ENCODE data around the gene FERMT2.

FERMT2 gene

DNA sequence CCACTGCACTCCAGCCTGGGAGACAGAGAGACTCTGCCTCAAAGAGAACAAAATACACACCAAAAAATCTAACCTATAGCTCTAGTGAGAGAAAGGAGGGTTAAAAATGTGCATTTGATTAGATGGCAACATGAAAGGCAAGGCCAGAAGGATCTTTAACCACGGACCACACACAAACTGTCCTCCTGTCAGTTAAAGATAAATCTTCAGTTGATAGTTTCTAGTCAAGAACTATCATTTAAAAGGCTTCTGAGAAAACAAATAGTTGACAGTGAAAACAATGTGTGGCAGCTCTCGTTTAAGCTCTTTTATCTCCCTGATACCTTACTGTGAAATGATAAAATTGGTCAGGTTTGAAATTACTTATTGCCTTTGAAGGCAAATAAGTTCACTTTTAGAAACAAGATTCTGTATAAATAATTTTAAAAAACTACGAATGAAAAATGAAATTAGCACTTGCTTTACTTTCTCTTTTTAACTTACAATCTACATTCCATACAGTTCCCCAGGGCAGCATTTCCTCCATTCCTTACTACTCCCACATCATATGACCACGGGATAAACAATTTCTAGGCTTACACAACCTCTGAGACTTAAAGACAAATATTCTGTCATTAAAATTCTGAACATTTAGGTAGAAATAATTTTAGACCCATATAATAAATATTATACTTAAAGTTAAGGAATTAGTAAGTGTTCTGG, 88.1 kb downstream of the FERMT2 start:
- DNase-seq (ENCODE audit: low spot score), result no peak

DNA sequence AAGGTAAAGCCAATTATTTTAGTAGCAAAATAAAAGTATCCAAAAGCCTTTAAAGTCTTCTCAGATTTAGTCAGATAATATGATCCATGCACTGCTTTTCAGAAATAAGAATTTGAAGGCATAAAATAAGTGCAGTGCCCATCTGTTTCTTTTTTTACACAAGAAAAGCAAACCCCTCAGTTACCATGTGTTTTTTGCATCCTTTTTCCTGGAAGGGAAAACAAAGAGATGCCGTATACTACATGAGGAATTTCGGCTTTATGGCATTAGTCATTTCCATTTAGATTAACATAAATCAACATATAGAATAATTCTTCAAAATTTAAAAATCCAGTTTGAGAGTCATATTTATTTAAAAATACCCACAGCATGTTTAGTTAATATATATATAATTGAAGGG, 89.4 kb downstream of the FERMT2 start:
- DNase-seq (ENCODE audit: low spot score), result no peak

DNA sequence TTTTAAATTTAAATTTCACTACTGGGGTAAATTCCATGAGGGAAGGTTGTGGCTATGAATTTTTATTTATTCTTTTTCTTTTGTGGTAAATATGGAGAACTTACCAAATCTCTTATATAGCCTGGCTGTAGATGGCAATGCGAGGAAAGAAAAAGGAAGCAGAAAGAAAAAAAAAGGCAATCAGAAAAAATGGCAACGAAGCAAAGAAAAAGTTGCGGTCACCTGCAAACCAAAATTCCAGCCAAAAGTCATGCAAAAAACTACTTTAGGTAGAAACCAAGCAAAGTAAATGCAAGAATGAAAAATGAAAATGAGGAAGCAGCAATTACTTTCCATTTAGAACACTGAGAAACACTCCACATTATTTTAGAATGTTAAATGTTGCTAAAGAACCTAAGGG, 89.9 kb downstream of the FERMT2 start:
- no peak for DNase-seq (ENCODE audit: low spot score)

DNA sequence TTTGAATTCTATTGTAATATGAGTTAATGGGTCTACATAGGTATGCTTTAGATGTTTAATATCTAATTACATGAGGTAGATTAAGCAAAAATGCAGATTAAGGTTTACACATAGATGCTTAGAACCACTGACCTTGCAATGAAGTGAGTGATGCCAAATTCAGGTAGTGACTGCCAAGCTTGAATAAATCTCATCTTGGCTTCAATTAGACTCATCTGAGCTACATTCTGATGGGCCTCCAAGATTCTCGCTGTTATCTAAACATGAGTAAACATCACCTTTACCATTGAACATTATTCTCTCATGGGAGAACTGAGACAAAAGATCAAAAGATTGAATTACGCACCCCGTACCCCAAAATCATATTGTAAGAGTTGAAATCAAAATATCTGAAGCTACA, 90.6 kb downstream of the FERMT2 start:
- no peak for DNase-seq (ENCODE audit: low spot score)

DNA sequence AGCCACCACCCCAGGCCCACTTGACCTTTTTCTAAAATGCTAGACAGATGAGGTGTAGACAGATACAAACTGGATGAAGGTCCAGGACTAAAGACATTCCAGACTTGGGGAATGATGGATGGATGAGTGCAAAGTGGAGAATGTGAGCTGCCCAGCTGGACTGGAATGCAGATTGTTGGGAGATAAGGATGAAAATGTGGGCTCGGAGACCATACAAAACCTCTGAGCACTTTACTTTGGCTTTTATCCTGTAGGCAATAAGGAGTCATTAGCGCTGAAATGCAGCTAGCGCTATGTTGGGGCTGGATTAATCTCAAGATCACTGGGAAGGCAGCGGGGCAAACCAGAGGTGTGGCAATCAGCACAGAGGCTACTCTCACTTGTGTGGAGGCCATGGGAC, 94.7 kb downstream of the FERMT2 start:
- DNase-seq (ENCODE audit: low spot score), result no peak

DNA sequence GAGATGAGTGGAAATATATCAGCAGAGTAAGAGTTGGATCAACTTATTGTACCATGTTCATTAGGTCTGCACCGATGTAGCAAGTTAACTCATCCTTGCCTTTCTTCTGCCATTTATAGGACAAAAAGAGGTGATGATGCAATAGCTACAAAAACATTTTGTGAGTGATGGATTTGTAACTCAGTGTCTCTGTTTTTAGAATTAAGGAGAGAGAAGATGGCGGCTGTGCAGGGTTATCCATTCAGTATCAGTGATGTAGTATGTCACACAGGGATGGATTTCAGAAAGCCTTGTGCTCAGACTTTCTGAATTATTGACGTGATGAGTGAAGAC, 97.4 kb downstream of the FERMT2 start:
- no peak for DNase-seq (ENCODE audit: low spot score)

DNA sequence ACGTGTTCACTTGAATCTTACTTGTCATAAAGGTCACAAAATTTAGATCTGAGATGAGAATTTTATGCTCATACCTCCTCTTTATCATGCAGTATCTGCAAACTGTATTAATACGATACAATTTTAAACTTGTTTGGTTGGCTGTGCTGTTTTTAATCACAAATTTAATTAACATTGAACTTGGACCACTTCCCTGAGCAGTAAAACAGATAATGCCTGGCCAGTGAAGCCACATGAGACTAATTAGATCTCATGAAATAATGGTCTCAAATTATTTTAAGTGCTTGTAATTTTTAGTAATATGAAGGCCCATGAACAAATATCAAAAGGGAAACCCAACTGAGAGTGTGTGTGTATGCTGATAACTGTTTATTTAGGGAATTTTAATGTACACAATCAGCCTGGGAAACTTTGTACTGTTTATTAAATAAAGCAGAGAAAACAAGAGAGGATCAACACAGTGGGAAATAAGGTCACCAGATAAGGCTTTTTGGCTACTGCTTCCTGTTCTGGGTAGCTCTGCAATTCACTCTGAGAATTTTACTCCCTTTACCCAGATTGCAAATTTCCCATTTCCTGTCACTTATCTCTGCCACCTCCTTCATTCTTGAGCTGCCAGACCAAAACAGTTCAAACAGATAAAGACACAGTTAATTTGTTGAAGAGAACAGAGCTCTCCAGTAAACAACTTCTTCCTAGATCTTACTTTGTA, 97.9 kb downstream of the FERMT2 start:
- no peak for DNase-seq (ENCODE audit: low spot score)

DNA sequence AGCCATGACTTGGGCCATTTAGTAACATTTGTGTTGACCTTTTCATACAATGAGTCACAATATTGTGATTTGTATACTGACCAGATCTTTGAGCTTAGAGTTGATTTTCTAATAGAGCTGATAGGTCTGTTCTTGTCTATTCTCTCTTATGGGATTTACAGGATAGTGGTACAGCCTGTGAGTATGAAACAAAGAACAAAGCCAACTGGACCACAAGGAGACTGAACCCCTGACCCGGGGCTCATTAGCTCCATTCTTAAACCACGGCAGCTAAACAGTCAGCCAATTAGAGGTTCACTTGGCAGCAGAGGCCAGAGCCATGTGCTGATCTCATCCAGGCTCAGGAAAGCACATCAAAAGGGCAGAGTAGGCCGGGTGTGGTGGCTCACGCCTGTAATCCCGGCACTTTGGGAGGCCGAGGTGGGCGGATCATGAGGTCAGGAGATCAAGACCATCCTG, 100.4 kb downstream of the FERMT2 start:
- no peak for DNase-seq (ENCODE audit: low spot score)

DNA sequence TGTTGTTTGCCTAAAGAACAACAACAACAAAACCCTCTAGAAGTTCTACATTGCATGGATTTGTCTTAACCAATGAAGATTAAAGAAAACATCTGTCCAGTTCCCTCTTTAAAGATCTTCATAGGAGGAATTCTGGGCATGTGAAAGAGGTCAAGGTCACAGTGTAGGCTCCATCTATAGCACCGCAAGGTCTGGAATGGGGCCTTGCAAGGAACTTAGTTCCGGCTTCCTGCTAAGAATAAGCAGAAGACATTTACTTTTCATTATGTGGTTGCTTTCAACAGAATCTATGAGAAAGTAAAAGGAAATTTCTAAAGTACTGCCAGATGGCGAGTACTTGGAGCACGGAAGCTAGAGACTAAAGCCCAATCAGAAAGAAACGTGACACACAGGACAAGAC, 102.2 kb downstream of the FERMT2 start:
- no peak for DNase-seq (ENCODE audit: low spot score)

DNA sequence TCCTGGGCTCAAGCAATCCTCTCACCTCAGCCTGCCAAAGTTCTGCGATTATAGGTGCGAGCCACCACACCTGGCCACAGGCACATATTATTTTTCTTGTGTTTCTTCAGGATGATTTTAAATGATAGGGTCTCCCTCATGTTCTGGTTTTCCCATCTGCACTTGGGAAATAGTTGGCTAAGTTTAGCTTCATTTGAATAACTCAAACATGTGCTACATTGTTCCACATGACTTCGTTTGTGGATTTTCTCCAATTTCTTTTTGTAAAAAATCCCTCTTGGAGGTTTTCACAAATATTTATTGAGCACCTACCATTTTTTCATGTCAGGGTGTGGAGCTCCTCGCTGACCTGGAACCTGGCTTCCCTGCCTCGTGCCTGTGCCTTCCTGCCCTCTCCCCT, 104.3 kb downstream of the FERMT2 start:
- DNase-seq (ENCODE audit: low spot score), result no peak

DNA sequence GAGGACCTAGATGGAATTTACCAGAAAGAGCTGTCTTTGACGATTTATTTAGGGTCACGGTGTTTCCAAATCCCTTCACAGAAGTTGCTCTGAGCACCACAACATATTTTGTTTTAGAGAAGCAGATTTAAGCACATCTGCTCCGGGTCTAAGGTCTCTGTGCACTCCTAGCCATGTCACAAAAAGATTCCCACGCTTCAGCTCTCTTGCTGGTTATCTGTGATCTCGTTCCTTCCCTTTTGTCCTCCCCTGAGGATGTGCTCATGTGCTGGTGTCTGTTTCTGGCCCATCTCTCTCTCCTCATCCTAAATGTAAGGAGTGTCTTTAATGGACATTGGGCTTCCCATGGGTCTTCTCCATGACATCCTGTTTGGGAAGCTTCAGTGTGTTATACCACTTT, 105.8 kb downstream of the FERMT2 start:
- no peak for DNase-seq (ENCODE audit: low spot score)

DNA sequence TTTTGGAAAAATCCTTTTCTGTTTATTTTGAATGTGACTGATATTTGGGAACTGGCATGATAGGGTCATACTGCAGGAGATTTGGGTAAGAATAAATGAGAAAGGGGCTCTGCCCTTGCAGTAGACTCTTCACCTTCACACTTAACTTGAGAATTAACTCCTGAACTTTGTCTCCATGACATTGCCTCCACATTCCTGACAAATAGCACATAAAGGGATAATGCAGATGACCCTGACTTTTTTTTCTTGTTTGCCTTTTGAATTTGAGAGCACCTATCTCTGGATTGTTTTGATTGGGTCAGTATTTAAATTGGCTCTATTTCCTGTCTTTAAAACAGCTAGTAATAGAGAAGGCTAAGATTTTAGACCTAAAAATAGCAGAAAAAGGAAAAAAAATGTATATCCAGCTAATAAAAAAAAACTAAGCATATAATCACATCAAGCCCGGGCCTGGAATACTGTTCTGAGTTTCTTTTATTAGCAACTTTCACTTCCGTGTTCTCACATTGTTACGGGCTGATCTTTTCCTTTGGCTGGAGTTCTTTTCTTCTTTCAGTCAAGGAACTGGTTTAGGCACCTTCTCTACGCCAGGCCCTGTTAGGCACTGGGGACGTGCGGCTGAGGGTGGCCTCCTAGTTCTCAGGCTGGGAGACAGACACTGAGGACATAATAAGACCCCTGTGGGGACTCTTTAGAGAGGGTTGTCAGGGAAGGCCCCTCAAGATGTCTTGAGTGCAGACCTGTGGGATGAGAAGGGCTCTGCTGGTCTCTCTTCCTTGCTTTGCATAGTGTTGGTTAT, 106.4 kb downstream of the FERMT2 start:
- DNase-seq (ENCODE audit: low spot score), result no peak

DNA sequence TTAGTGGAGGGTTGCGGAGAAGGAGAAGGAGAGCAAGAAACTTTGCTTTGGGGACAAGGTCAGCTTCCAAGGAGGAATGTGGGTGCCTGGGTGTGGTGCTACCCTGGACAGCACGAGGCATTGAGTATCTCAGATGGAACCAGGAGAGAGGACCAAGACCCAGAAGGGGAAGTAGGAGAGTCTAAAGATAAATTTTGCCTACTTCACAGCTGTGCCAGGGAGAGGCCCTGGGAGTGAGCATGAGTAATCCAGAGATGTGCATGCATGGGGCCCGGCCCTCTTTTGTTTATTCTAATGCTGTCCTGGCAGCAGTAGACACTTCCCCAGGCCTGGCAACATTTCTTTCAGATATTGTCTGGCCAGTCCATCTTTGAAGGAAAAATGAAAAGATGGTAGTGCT, 110.0 kb downstream of the FERMT2 start:
- DNase-seq (ENCODE audit: low spot score), result no peak

DNA sequence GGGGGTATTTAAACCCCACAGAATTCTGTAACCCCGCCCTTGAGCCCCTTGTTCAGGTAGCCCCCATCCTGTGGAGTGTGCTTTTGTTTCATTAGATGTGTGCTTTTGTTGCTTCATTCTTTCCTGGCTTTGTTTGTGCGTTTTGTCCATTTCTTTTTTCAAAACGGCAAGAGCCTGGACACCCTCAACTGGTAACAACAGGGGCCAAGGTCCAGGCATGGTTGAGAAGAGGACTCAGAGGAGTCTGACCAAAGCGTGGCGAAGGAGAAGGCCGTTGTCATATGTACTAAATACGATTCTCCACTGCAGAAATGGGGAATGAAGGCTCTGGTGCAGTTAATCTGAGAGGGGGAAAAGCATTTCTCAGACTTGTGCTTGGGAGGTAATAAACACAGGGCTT, 113.4 kb downstream of the FERMT2 start:
- DNase-seq (ENCODE audit: low spot score), result no peak

DNA sequence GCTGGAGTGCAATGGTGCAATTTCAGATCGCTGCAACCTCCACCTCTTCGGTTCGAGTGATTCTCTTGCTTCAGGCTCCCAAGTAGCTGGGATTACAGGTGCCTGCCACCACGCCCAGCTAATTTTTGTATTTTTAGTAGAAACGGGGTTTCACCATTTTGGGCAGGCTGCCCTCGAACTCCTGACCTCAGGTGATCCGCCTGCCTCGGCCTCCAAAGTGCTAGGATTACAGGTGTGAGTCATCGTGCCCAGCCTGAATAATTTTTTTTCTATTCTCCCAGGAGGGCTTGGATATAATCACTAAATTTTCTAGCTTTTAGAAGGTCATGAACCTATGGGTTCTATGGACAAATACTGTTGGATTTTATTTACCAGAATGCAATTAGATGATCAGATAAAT, 114.8 kb downstream of the FERMT2 start:
- DNase-seq (ENCODE audit: low spot score), result no peak

DNA sequence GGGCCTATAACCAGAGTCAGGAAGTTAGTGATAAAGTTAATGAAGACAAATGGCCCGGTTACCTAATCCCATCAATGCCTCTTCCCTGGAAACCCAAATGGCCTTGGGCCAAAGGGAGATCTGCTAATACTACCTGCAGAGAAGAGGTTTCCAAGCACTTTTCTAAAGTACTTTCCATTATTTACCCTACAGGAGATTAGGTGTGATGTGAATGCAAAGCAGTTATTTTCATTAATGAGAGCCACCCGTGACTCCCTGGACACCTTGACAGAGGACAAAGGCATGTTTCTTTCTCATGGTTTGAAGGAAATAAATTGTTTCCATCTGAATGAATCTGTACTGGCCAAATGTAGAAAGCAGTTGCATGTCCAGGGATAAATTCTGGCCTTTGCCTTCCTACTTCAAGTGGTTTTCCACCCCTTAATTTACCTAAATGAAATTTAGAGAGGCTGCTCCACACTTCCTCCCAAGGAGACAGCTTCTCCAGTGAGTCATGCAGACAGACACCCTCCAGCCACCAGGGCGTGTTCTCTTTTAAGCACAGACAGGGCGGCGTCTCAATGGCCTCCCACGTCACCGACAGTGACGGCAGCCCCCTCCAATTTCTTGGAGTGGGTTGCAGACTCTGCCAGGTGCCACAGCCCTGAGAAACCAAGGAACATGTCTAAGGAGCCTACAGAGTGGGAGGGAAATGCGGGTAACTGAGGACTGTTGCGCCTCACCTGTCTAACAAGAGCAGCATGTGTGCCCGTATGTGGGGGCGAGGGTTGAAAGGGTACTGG, 115.5 kb downstream of the FERMT2 start:
- peak; percentile 13 for DNase-seq (ENCODE audit: low spot score)

DNA sequence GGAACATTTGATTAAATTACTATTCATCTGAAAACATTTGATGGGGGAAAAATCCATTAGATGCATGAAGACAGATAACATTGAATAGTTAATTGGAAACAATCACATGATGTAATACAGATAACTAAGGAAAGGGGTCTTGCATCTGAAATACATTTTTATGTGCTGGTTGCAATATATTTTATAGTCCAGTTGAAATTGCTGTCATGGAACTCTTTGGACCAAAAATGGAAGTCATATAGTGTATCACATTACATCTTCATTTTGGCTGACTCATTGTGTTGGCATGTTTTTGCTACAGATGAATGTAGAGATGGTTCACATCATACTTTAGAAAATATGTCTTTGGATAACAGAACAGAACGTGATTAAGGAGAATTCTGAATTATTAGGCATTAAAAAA, 116.4 kb downstream of the FERMT2 start:
- DNase-seq (ENCODE audit: low spot score), result no peak

DNA sequence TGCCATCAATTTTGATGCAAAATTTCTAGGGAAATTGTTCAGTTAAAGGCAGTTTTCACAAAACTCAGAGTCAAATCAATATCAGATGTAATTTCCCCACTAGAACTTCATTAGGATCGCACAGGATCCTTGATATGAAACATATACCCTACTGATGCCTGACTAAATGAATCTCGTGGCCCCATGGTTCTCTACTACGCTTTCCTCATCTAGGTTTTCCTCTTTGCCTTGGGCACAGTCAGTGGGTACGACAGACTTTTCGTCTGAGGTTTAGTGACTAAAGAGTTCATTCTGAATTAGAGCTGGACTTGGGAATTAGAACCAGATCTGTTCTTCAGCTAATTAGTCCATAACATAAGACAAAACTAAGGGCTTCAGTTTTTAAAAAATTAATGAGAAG, 117.0 kb downstream of the FERMT2 start:
- no peak for DNase-seq (ENCODE audit: low spot score)

DNA sequence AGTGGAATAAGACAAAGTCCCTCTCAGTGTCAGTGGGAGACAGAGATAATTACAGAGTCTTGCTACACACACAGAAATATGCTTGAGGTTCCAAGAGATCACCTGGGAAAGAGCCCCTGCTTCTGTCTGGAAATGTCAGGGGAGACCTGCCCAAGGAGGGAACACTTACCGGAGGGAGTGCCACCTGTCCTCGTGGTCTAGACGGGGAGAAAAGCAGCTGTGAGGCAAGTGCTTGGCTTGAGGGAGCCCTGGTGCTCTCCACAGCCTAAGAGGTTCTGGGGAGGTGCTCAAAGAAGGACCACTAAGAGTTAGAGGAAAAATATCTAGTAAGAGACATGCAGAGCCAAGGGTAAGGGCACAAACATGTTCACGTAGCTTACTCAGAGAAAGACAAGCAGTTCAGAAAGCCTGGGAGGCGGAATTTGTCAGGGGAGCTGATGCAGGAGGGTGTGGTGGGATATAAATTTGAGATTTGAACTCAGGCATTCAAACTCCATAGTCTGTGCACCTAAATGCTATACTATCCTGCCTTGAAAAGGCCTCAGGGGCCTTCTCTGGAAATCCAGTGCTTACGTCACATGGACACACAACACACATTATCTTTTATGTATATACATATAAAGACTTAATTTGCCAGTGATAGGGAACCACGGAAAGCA, 121.2 kb downstream of the FERMT2 start:
- DNase-seq (ENCODE audit: low spot score), result no peak

DNA sequence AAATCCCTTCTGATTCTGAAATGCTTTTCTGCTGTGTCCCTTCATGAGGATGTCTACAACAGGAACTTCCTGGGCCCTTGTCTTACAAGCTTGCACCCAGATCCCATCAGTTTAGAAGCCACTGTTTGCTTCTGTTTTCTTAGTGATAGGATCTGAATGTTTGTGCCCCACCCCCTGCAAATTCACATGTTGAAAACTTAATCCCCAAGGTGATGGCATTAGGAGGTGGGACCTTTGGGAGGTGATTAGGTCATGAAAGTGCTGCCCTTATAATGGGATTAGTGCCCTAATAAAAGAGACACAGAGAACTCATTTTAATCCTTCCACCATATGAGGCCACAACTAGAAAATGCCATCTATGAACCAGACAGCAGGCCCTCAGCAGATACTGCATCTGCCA, 123.4 kb downstream of the FERMT2 start:
- no peak for DNase-seq (ENCODE audit: low spot score)

DNA sequence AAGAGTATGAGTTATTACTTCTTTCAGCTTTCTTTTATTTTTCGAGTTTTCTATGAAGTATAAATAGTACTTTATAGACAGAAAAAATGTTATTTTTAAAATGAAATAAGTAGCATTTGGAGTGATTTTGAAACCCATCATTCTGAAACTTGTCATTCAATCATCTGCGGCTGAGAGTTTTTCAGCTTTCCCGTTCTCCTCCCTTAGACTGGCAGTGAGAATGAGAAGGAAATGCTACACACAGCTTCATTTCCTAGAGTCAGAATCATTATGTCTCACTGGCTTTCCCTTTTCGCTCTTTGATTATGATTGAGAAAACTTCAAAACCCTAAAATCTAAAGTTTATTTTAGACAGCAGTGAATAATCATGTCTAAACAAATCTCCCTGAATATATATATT, 125.8 kb downstream of the FERMT2 start:
- DNase-seq (ENCODE audit: low spot score), result no peak

DNA sequence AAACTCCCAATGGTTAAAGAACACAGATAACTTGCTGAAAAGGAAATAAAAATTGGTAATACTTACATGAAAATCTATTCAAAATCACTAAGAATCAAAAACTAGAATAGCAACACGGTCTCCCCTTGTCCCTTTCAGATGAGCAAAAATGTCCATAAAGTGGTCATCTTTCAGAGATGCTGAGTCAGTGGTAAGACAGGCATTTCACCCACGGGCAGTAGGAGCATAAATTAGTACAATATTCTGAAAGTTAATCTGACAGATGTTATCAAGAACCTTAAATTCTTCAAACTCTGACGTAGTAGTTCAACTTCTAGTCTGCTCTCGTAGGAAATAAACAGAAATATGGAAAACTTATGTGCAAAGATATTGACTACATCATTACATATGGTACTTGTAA, 126.4 kb downstream of the FERMT2 start:
- DNase-seq (ENCODE audit: low spot score), result no peak

All from LoVo (cell line).